K562 (cell line): ENCODE results near the gene MPHOSPH9. TPM values are rescaled to one million over a fixed set of nuclear protein-coding genes. Genes with fewer than 3 reads are reported as not detected.

Source experiments
- CREBBP ChIP-seq: IDR thresholded peaks from one replicate; pipeline ENCODE4 v1.6.1; 2012; ENCODE audit warnings: low read depth, mild to moderate bottlenecking, control low read depth, inconsistent platforms, low read length
- EWSR1 ChIP-seq: fragments of 450-650 bp; IDR thresholded peaks from 2 replicates; pipeline ENCODE4 v1.6.1; 2018; ENCODE audit warnings: borderline replicate concordance, mild to moderate bottlenecking, low read depth, moderate library complexity; ENCODE audit not compliant: partially characterized antibody
- FOXO4 ChIP-seq: fragments of 450-650 bp; formaldehyde crosslinking; IDR thresholded peaks from 2 replicates; pipeline ENCODE4 v1.4.0; 2020; ENCODE audit warnings: mild to moderate bottlenecking, moderate library complexity
- MCM3 ChIP-seq: fragments of 450-650 bp; IDR thresholded peaks from 2 replicates; pipeline ENCODE4 v1.6.1; 2016
- MTF1 ChIP-seq: fragments of 250-450 bp; sonication (Bioruptor Pico); IDR thresholded peaks from 2 replicates; pipeline ENCODE4 v1.9.0; 2021; ENCODE audit warnings: moderate library complexity, mild to moderate bottlenecking, inconsistent platforms, borderline replicate concordance
- NKRF ChIP-seq: fragments of 450-650 bp; IDR thresholded peaks from 2 replicates; pipeline ENCODE4 v1.6.1; 2016; ENCODE audit warnings: borderline replicate concordance
- PCBP2 ChIP-seq: fragments of 200-400 bp; formaldehyde crosslinking; IDR thresholded peaks from 2 replicates; pipeline ENCODE4 v1.6.1; 2018; ENCODE audit warnings: low read length, low read depth, mild to moderate bottlenecking, moderate library complexity; ENCODE audit not compliant: poor library complexity, severe bottlenecking
- PRMT5 ChIP-seq: sonication (generic); formaldehyde crosslinking; IDR thresholded peaks from 2 replicates; pipeline ENCODE4 v1.5.0; 2020; ENCODE audit warnings: missing genetic modification reagents
- ZBTB49 ChIP-seq: sonication (generic); formaldehyde crosslinking; IDR thresholded peaks from 2 replicates; pipeline ENCODE4 v1.8.0; 2022; ENCODE audit warnings: missing genetic modification reagents, mild to moderate bottlenecking, borderline replicate concordance
- ZC3H8 ChIP-seq: fragments of 450-650 bp; IDR thresholded peaks from 2 replicates; pipeline ENCODE4 v1.6.1; 2017
- ZFP30 ChIP-seq: fragments of 250-450 bp; sonication (Bioruptor Pico); IDR thresholded peaks from 2 replicates; pipeline ENCODE4 v1.8.0; 2022; ENCODE audit warnings: moderate library complexity, mild to moderate bottlenecking, inconsistent platforms, borderline replicate concordance
- ZFPM2 ChIP-seq: fragments of 250-450 bp; sonication (Bioruptor Pico); IDR thresholded peaks from 2 replicates; pipeline ENCODE4 v1.5.1; 2022; ENCODE audit warnings: mild to moderate bottlenecking
- ZNF212 ChIP-seq: fragments of 450-650 bp; formaldehyde crosslinking; IDR thresholded peaks from 2 replicates; pipeline ENCODE4 v1.4.0; 2020; ENCODE audit warnings: mild to moderate bottlenecking
- ZNF41 ChIP-seq: fragments of 250-450 bp; sonication (Bioruptor Pico); conservative IDR thresholded peaks from 2 replicates; pipeline ENCODE4 v1.4.0; 2020; ENCODE audit warnings: mild to moderate bottlenecking
- ZNF444 ChIP-seq: fragments of 250-450 bp; sonication (Bioruptor Pico); IDR thresholded peaks from 2 replicates; pipeline ENCODE4 v1.4.0; 2020; ENCODE audit warnings: mild to moderate bottlenecking, moderate library complexity
- ZNF644 ChIP-seq: fragments of 200-800 bp; sonication (Bioruptor generic); IDR thresholded peaks from 2 replicates; pipeline ENCODE4 v1.6.1; 2016; ENCODE audit warnings: low read depth, missing genetic modification characterization, missing compliant biosample characterization
- ZNF76 ChIP-seq: fragments of 250-450 bp; sonication (Bioruptor Pico); IDR thresholded peaks from 2 replicates; pipeline ENCODE4 v1.4.0; 2020; ENCODE audit warnings: mild to moderate bottlenecking, moderate library complexity, borderline replicate concordance
- polyA plus RNA-seq, 8 experiments: library from polyadenylated mRNA; depleted of rRNA in 4 of 8; stranded (reverse) in 5 of 8; unstranded in 3 of 8; fragments of >200 nt; fragmentation: Nextera tagmentation in 2 of 8; fragmentation: Illumina TruSeq in 1 of 8; extraction: Ambion mirVana in 2 of 8; extraction: Trizol in 1 of 8; gene quantifications; 2 replicates each; pipeline versions ENCODE4 v1.2.1 to v1.2.3, GENCODE V29; 2011 to 2014; ENCODE audit warnings: inconsistent platforms in 1 of 8, missing spikeins in 1 of 8
- total RNA-seq, 7 experiments: library from RNA; depleted of rRNA in 6 of 7; stranded (reverse); fragments of >200 nt in 6 of 7; fragmentation: Illumina TruSeq in 2 of 7; extraction: Trizol in 2 of 7; gene quantifications; 2 replicates each; pipeline versions ENCODE4 v1.2.1 to v1.2.3, GENCODE V29; 2011 to 2021; ENCODE audit warnings: low replicate concordance in 1 of 7
- TF ChIP-seq, protein P1 (sequence below): fragments of 250-450 bp; sonication (Bioruptor Pico); IDR thresholded peaks from 2 replicates; pipeline ENCODE4 v1.8.0; 2022; ENCODE audit warnings: moderate library complexity, mild to moderate bottlenecking, inconsistent platforms
- TF ChIP-seq, protein P2 (sequence below): IDR thresholded peaks from 2 replicates; pipeline ENCODE4 v1.6.1; 2011; ENCODE audit not compliant: insufficient read length; ENCODE audit errors: extremely low read depth

MPHOSPH9 gene
- total and polyA plus RNA-seq, 9 of the 15 experiments (the other 6 are each of a cell fraction or from before 2014, with no cell fraction given), result 14.2 to 103 (median 54.5) TPM

DNA sequence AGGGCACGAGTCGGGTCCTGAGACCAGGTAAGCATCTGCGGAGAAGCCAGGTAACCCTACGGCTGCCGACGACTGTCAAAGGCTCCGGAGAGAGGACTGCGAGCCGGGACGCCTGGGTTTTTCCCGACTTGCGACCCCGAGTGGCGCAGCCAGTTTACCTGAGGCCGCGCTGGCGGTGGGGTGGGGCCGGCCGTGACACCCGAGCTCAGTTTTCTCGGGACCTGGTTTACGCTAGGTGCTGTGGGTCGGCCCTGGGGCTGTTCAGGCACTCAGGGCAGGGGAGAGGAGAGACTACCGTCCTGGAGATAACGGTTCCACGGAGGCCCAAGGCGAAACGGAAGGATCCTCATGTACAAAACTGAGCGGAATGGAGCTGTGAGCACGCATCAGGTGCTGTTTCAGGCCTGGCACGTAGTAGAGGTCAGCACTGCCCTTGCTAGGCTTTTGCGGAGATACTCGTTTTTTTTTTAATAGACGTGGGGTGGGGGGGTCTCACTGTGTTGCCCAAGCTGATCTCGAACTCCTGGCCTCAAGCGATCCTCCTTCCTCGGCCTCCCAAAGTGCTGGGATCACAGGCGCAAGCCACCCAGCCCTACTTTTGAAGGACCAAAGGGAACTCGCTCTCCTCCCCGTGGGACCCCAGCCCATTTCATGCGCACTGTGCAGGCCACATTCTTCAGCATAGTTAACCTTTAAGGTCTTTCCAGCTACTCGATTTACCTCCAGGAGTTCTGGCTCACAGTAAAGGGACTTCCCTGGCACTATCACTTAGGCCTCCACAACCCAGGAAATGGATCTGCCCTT lies 766 bp upstream of the MPHOSPH9 start (continued):
- no peak for TF ChIP-seq PRMT5
- no peak for TF ChIP-seq ZNF76
- no peak for TF ChIP-seq ZNF644 (tag)
- TF ChIP-seq, protein P1, sequence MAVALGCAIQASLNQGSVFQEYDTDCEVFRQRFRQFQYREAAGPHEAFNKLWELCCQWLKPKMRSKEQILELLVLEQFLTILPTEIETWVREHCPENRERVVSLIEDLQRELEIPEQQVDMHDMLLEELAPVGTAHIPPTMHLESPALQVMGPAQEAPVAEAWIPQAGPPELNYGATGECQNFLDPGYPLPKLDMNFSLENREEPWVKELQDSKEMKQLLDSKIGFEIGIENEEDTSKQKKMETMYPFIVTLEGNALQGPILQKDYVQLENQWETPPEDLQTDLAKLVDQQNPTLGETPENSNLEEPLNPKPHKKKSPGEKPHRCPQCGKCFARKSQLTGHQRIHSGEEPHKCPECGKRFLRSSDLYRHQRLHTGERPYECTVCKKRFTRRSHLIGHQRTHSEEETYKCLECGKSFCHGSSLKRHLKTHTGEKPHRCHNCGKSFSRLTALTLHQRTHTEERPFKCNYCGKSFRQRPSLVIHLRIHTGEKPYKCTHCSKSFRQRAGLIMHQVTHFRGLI (CRISPR knock-in tag), result no peak
- TF ChIP-seq ZBTB49 (CRISPR knock-in tag), result peak; percentile 38; the same call in 1 of the 2 replicates
- no peak for TF ChIP-seq ZFP30 (CRISPR knock-in tag)
- TF ChIP-seq ZC3H8, result no peak
- TF ChIP-seq ZNF444 (CRISPR knock-in tag), result no peak
- no peak for TF ChIP-seq CREBBP
- TF ChIP-seq, protein P2, sequence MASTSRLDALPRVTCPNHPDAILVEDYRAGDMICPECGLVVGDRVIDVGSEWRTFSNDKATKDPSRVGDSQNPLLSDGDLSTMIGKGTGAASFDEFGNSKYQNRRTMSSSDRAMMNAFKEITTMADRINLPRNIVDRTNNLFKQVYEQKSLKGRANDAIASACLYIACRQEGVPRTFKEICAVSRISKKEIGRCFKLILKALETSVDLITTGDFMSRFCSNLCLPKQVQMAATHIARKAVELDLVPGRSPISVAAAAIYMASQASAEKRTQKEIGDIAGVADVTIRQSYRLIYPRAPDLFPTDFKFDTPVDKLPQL, result no peak
- no peak for TF ChIP-seq ZFPM2 (CRISPR knock-in tag)
- no peak for TF ChIP-seq PCBP2
- TF ChIP-seq MTF1 (CRISPR knock-in tag), result no peak
- TF ChIP-seq MCM3, result no peak
- no peak for TF ChIP-seq EWSR1
- TF ChIP-seq ZNF41 (CRISPR knock-in tag), result no peak
- TF ChIP-seq ZNF212, result no peak
- TF ChIP-seq NKRF, result peak; percentile 58
- TF ChIP-seq FOXO4 (CRISPR knock-in tag), result no peak
